ENCODE results near the gene SHOC2.

GRCh38 chr10:110972231-110973134, 53.1 kb downstream of the SHOC2 start:
- TF ChIP-seq TAF1 (IDR thresholded peaks at IDR 0.05; ENCODE audit: low read depth, low read length) (no peak), POLR2A (IDR thresholded peaks at IDR 0.05; ENCODE audit: low read depth, low read length) (no peak), POLR2AphosphoS5 (IDR thresholded peaks at IDR 0.05; ENCODE audit: low read depth, low read length) (no peak), PAX5 (IDR thresholded peaks at IDR 0.05; ENCODE audit: insufficient read depth, low read length, severe bottlenecking) (no peak), SPI1 (IDR thresholded peaks at IDR 0.05; ENCODE audit: low read depth, low read length) (no peak), POU2F2 (IDR thresholded peaks at IDR 0.05; ENCODE audit: low read depth, low read length) (no peak)
